GM12878 (cell line): ENCODE results near the gene EPAS1. TPM values are rescaled to one million over a fixed set of nuclear protein-coding genes. Genes with fewer than 3 reads are reported as not detected.

ENCODE experiments used
- ATAC-seq: fragments of 200-7000 bp; cut with Tn5 transposase; 3 replicates; pipeline ENCODE4 v1.9.1; 2020; ENCODE audit warnings: mild to moderate bottlenecking, moderate library complexity
- BruUV-seq: library from RNA; stranded (reverse); fragments of 400-500 nt; replicated peaks from 2 replicates; lab custom pipeline; 2021; lab: Mats Ljungman, UMichigan
- CTCF ChIA-PET: fragments of 300-600 bp; sonication (Branson Sonifier 250); formaldehyde crosslinking; extraction: SDS; loops from one replicate; lab custom pipeline; 2021; ENCODE audit warnings: inconsistent platforms; lab: Yijun Ruan, JAX
- POLR2A ChIA-PET: fragments of 350-600 bp; formaldehyde crosslinking; extraction: SDS; loops from one replicate; lab custom pipeline; 2021; ENCODE audit warnings: inconsistent platforms; lab: Charles Lee
- RAD21 ChIA-PET: fragments of 300-600 bp; sonication (Branson Sonifier 250); formaldehyde crosslinking; loops from one replicate; lab custom pipeline; 2023; ENCODE audit warnings: antibody characterized with exemption; ENCODE audit not compliant: unreplicated experiment; lab: Charles Lee
- SMC1A ChIA-PET: fragments of 300-600 bp; sonication (Branson Sonifier 250); formaldehyde crosslinking; loops from one replicate; lab custom pipeline; 2023; ENCODE audit not compliant: unreplicated experiment, uncharacterized antibody; lab: Charles Lee
- DNase-seq: peaks from one replicate; pipeline ENCODE4 v3.0.0-alpha.2; 2011; ENCODE audit warnings: low read depth, low spot score
- FAIRE-seq: peaks from 3 replicates; lab custom pipeline; 2011; peaks lifted over from hg19 to GRCh38; lab: Jason Lieb, UNC
- H2AFZ ChIP-seq: 2 replicates; pipeline ENCODE4 v1.6.0; 2011; ENCODE audit warnings: low read depth, low read length, control low read depth; ENCODE audit not compliant: control insufficient read depth
- H3K27ac ChIP-seq: 2 replicates; pipeline ENCODE4 v1.5.1; 2011; ENCODE audit warnings: control low read depth; ENCODE audit not compliant: control insufficient read depth, insufficient read depth
- H3K27me3 ChIP-seq, 2 experiments: replicated peaks in 1 of 2; 2 replicates each; pipeline versions ENCODE4 v1.6.0 to v1.6.1; 2011; ENCODE audit warnings: low read length in 1 of 2; ENCODE audit not compliant: control insufficient read depth in 2 of 2, insufficient read depth in 2 of 2
- H3K36me3 ChIP-seq, 2 experiments: 2 replicates each; pipeline ENCODE4 v1.5.1; 2011; ENCODE audit warnings: low read length in 1 of 2; ENCODE audit not compliant: control insufficient read depth in 2 of 2, insufficient read depth in 2 of 2
- H3K4me1 ChIP-seq: 2 replicates; pipeline ENCODE4 v1.6.1; 2011; ENCODE audit warnings: mild to moderate bottlenecking, low read length, moderate library complexity, mixed read lengths; ENCODE audit not compliant: control insufficient read depth, insufficient read depth
- H3K4me2 ChIP-seq: 2 replicates; pipeline ENCODE4 v1.6.0; 2011; ENCODE audit warnings: control low read depth; ENCODE audit not compliant: control insufficient read depth, insufficient read depth
- H3K4me3 ChIP-seq: fragments of 200-600 bp; sonication (generic); 2 replicates; pipeline ENCODE4 v1.5.1; 2016
- H3K79me2 ChIP-seq: 2 replicates; pipeline ENCODE4 v1.6.0; 2011; ENCODE audit warnings: low read length; ENCODE audit not compliant: control insufficient read depth, insufficient read depth
- H3K9ac ChIP-seq: 2 replicates; pipeline ENCODE4 v1.8.0; 2011; ENCODE audit warnings: low read length, control low read depth, mixed read lengths; ENCODE audit not compliant: control insufficient read depth, insufficient read depth
- H3K9me3 ChIP-seq: replicated peaks from 3 replicates; pipeline ENCODE4 v1.5.1; 2011; ENCODE audit warnings: mild to moderate bottlenecking, low read length; ENCODE audit not compliant: control insufficient read depth, insufficient read depth
- H4K20me1 ChIP-seq: 2 replicates; pipeline ENCODE4 v1.6.0; 2011; ENCODE audit not compliant: control insufficient read depth, insufficient read depth
- CHD2 ChIP-seq: IDR thresholded peaks from 2 replicates; pipeline ENCODE4 v1.6.1; 2011; ENCODE audit warnings: low read depth, low read length, improper control_type of control experiment, borderline replicate concordance
- EP300 ChIP-seq, 2 experiments: fragments of 150-350 bp in 1 of 2; IDR thresholded peaks; 2 replicates each; pipeline ENCODE4 v1.6.1; 2011 to 2012; ENCODE audit warnings: low read depth in 2 of 2, low read length in 2 of 2, borderline replicate concordance in 1 of 2, improper control_type of control experiment in 1 of 2, inconsistent platforms in 1 of 2; ENCODE audit not compliant: control insufficient read depth in 1 of 2
- IRF4 ChIP-seq: IDR thresholded peaks from 2 replicates; pipeline ENCODE4 v1.6.1; 2011; ENCODE audit warnings: low read depth, low read length
- KAT2A ChIP-seq: conservative IDR thresholded peaks from 2 replicates; pipeline ENCODE4 v1.6.1; 2011; ENCODE audit warnings: low read depth, low read length; ENCODE audit not compliant: control insufficient read depth
- NBN ChIP-seq: fragments of 450-650 bp; IDR thresholded peaks from 2 replicates; pipeline ENCODE4 v1.6.1; 2016
- NFYB ChIP-seq: IDR thresholded peaks from 2 replicates; pipeline ENCODE4 v1.6.1; 2011; ENCODE audit warnings: low read depth, mild to moderate bottlenecking, low read length, improper control_type of control experiment, moderate library complexity; ENCODE audit not compliant: insufficient read depth
- SMAD1 ChIP-seq: fragments of 450-650 bp; IDR thresholded peaks from 2 replicates; pipeline ENCODE4 v1.6.1; 2018; ENCODE audit warnings: mild to moderate bottlenecking, low read depth; ENCODE audit not compliant: partially characterized antibody
- SREBF1 ChIP-seq: IDR thresholded peaks from 2 replicates; pipeline ENCODE4 v1.6.1; 2012; ENCODE audit warnings: mild to moderate bottlenecking, low read length
- WGBS: methylation state at CpG from one replicate; pipeline ENCODE4 v1.1.6; 2016; ENCODE audit warnings: low lambda C conversion rate; ENCODE audit not compliant: insufficient replicate concordance, insufficient coverage; ENCODE audit errors: missing lambda C conversion rate; 5-methylcytosine and 5-hydroxymethylcytosine counted together
- in situ Hi-C: fragments of 300-500 bp; cut with MboI; formaldehyde crosslinking; loops from 9 replicates; pipeline ENCODE4 v1.14.3; 2018; ENCODE audit warnings: mixed read lengths
- intact Hi-C: fragments of 100-400 bp; cut with micrococcal nuclease; formaldehyde crosslinking; loops from one replicate; pipeline ENCODE4 v1.14.2; 2022; ENCODE audit not compliant: unreplicated experiment
- polyA plus RNA-seq, 11 experiments: library from polyadenylated mRNA; depleted of rRNA in 4 of 11; unstranded in 6 of 11; stranded (reverse) in 5 of 11; fragments of >200 nt; fragmentation: Nextera tagmentation in 4 of 11; fragmentation: Illumina TruSeq in 1 of 11; extraction: Ambion mirVana in 4 of 11; extraction: Trizol in 1 of 11; gene quantifications; 1 replicate in 1 of 11; 2 replicates in 10 of 11; pipeline versions ENCODE4 v1.2.1 to v1.2.3, GENCODE V29; 2011 to 2016; ENCODE audit warnings: inconsistent platforms in 2 of 11, missing spikeins in 2 of 11, low read depth in 1 of 11
- total RNA-seq, 4 experiments: library from RNA; depleted of rRNA in 3 of 4; stranded (reverse); fragments of >200 nt in 3 of 4; fragmentation: Illumina TruSeq in 1 of 4; extraction: Trizol in 1 of 4; gene quantifications; 2 replicates each; pipeline versions ENCODE4 v1.2.1 to v1.2.3, GENCODE V29; 2013 to 2021
- TF ChIP-seq, protein P1 (sequence below): fragments of 450-650 bp; formaldehyde crosslinking; IDR thresholded peaks from 2 replicates; pipeline ENCODE4 v1.4.0; 2020; ENCODE audit warnings: mild to moderate bottlenecking, moderate library complexity
- TF ChIP-seq, protein P2 (sequence below): fragments of 450-650 bp; IDR thresholded peaks from 2 replicates; pipeline ENCODE4 v1.6.1; 2017; ENCODE audit warnings: mild to moderate bottlenecking, moderate library complexity
- TF ChIP-seq, protein P3 (sequence below): fragments of 450-650 bp; formaldehyde crosslinking; IDR thresholded peaks from 2 replicates; pipeline ENCODE4 v1.5.0; 2022; ENCODE audit warnings: mild to moderate bottlenecking, missing genetic modification characterization

EPAS1 gene
- total and polyA plus RNA-seq, 10 of the 15 experiments (the other 5 are each of a cell fraction or from before 2014, with no cell fraction given): 0.11 to 22.0 (median 1.3) TPM; not detected in 1

DNA sequence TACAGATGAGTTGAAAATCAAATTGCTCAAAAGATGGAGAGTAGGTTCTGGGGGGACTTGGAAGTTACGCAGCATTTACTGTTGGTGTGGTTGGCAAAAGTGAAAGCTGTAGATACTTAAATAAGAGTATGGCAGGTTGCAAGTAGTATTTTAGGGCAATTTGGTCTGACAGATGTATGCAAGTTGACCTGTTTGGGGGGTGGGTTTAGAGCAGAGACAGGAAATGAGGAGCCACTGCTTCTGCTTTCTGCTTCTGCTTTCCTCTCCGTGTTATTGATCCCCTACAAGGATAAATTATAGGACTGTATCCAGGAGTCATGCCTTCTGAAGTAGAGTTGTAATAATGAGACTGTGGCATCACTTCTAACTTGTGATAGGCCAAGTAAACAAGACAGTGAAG, 71.2 kb downstream of the EPAS1 start (continued):
- TF ChIP-seq, protein P1, sequence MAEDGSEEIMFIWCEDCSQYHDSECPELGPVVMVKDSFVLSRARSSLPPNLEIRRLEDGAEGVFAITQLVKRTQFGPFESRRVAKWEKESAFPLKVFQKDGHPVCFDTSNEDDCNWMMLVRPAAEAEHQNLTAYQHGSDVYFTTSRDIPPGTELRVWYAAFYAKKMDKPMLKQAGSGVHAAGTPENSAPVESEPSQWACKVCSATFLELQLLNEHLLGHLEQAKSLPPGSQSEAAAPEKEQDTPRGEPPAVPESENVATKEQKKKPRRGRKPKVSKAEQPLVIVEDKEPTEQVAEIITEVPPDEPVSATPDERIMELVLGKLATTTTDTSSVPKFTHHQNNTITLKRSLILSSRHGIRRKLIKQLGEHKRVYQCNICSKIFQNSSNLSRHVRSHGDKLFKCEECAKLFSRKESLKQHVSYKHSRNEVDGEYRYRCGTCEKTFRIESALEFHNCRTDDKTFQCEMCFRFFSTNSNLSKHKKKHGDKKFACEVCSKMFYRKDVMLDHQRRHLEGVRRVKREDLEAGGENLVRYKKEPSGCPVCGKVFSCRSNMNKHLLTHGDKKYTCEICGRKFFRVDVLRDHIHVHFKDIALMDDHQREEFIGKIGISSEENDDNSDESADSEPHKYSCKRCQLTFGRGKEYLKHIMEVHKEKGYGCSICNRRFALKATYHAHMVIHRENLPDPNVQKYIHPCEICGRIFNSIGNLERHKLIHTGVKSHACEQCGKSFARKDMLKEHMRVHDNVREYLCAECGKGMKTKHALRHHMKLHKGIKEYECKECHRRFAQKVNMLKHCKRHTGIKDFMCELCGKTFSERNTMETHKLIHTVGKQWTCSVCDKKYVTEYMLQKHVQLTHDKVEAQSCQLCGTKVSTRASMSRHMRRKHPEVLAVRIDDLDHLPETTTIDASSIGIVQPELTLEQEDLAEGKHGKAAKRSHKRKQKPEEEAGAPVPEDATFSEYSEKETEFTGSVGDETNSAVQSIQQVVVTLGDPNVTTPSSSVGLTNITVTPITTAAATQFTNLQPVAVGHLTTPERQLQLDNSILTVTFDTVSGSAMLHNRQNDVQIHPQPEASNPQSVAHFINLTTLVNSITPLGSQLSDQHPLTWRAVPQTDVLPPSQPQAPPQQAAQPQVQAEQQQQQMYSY (CRISPR knock-in tag): no peak
- TF ChIP-seq NBN: no peak
- no peak for TF ChIP-seq NFYB
- no peak for TF ChIP-seq CHD2
- TF ChIP-seq EP300 (IDR thresholded peaks at IDR 0.05; ENCODE audit: borderline replicate concordance in 1 of 2, control insufficient read depth in 1 of 2, low read depth in 2 of 2, low read length in 2 of 2): no peak

DNA sequence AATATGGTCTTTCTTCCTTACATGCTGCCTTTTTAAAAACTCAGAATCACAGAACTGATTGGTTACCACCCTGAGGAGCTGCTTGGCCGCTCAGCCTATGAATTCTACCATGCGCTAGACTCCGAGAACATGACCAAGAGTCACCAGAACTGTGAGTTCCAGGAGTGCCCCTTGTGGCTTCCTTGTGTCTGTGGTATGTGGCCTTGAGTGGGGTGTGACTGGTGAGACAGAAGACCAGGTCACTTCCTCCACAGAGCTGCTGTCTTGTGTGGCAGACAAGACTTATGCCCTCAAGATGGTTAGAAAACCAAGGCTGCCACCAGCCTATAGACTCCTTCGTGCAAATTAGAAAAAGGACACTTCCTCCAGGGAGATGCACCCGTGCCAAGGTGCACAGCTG, 72.6 kb downstream of the EPAS1 start:
- CTCF ChIA-PET: interaction anchor here (1.0 kb wide), 1 partner anchor 307 kb away, joined by 4 read pairs; no protein-coding TSS in a partner anchor
- Histone ChIP-seq H3K4me3 (no peak overlapping the region), H3K36me3 (no peaks in the 10 kb centered on the region; a peak in 1 of 4 replicates), H4K20me1 (no peaks in the 10 kb centered on the region), H3K4me2 (no peak overlapping the region), H3K79me2 (no peaks in the 10 kb centered on the region), H3K9ac (no peak overlapping the region), H3K27me3 (peaks cover 0 to 7% of the 10 kb centered on the region in 2 experiments; a peak in 2 of 4 replicates), H2AFZ (no peak overlapping the region), H3K9me3 (no peaks in the 10 kb centered on the region), H3K27ac (no peak overlapping the region), H3K4me1 (no peaks in the 10 kb centered on the region)
- WGBS: 43% methylated on average over 5 of the region's 5 CpGs
- intact Hi-C loops: no loop called here
- POLR2A ChIA-PET: no interaction called here
- ATAC-seq (no peak), DNase-seq (no peak), FAIRE-seq (no peak)
- SMC1A ChIA-PET: interaction anchor here (1.1 to 2.2 kb wide), 3 partner anchors 305 to 378 kb away, joined by 3 to 7 read pairs (median 3); no protein-coding TSS in a partner anchor
- in situ Hi-C loops: loop anchor here (5.0 to 25.0 kb wide), 2 partner anchors 357 to 732 kb away; no protein-coding TSS in a partner anchor
- RAD21 ChIA-PET: interaction anchor here (1.4 kb wide), 1 partner anchor 51 kb away, joined by 3 read pairs; no protein-coding TSS in a partner anchor
- BruUV-seq: no TSS peak
- no peak for TF ChIP-seq SREBF1
- TF ChIP-seq, protein P2, sequence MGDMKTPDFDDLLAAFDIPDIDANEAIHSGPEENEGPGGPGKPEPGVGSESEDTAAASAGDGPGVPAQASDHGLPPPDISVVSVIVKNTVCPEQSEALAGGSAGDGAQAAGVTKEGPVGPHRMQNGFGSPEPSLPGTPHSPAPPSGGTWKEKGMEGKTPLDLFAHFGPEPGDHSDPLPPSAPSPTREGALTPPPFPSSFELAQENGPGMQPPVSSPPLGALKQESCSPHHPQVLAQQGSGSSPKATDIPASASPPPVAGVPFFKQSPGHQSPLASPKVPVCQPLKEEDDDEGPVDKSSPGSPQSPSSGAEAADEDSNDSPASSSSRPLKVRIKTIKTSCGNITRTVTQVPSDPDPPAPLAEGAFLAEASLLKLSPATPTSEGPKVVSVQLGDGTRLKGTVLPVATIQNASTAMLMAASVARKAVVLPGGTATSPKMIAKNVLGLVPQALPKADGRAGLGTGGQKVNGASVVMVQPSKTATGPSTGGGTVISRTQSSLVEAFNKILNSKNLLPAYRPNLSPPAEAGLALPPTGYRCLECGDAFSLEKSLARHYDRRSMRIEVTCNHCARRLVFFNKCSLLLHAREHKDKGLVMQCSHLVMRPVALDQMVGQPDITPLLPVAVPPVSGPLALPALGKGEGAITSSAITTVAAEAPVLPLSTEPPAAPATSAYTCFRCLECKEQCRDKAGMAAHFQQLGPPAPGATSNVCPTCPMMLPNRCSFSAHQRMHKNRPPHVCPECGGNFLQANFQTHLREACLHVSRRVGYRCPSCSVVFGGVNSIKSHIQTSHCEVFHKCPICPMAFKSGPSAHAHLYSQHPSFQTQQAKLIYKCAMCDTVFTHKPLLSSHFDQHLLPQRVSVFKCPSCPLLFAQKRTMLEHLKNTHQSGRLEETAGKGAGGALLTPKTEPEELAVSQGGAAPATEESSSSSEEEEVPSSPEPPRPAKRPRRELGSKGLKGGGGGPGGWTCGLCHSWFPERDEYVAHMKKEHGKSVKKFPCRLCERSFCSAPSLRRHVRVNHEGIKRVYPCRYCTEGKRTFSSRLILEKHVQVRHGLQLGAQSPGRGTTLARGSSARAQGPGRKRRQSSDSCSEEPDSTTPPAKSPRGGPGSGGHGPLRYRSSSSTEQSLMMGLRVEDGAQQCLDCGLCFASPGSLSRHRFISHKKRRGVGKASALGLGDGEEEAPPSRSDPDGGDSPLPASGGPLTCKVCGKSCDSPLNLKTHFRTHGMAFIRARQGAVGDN: no peak
- TF ChIP-seq SMAD1: no peak
- TF ChIP-seq IRF4: no peak
- no peak for TF ChIP-seq KAT2A
- TF ChIP-seq, protein P3, sequence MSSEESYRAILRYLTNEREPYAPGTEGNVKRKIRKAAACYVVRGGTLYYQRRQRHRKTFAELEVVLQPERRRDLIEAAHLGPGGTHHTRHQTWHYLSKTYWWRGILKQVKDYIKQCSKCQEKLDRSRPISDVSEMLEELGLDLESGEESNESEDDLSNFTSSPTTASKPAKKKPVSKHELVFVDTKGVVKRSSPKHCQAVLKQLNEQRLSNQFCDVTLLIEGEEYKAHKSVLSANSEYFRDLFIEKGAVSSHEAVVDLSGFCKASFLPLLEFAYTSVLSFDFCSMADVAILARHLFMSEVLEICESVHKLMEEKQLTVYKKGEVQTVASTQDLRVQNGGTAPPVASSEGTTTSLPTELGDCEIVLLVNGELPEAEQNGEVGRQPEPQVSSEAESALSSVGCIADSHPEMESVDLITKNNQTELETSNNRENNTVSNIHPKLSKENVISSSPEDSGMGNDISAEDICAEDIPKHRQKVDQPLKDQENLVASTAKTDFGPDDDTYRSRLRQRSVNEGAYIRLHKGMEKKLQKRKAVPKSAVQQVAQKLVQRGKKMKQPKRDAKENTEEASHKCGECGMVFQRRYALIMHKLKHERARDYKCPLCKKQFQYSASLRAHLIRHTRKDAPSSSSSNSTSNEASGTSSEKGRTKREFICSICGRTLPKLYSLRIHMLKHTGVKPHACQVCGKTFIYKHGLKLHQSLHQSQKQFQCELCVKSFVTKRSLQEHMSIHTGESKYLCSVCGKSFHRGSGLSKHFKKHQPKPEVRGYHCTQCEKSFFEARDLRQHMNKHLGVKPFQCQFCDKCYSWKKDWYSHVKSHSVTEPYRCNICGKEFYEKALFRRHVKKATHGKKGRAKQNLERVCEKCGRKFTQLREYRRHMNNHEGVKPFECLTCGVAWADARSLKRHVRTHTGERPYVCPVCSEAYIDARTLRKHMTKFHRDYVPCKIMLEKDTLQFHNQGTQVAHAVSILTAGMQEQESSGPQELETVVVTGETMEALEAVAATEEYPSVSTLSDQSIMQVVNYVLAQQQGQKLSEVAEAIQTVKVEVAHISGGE (CRISPR knock-in tag): no peak
